Esophagus squamous epithelium (tissue), 4 donors: ENCODE measurements around the gene SORL1-AS1.

Experiments
- POLR2A ChIP-seq, 4 donors: fragments of 450-650 bp; IDR thresholded peaks; one replicate each; pipeline ENCODE4 v1.6.1; 2017; ENCODE audit warnings: antibody characterized with exemption in 4 of 4, mild to moderate bottlenecking in 4 of 4, moderate library complexity in 3 of 4
- TF ChIP-seq, protein P1 (sequence below), 6 experiments: fragments of 450-650 bp in 4 of 6; fragments of 200-600 bp in 2 of 6; sonication (generic) in 2 of 6; IDR thresholded peaks; one replicate each; pipeline ENCODE4 v1.5.1; 2016 to 2019; ENCODE audit warnings: antibody characterized with exemption in 6 of 6, mild to moderate bottlenecking in 4 of 6, moderate library complexity in 4 of 6

DNA sequence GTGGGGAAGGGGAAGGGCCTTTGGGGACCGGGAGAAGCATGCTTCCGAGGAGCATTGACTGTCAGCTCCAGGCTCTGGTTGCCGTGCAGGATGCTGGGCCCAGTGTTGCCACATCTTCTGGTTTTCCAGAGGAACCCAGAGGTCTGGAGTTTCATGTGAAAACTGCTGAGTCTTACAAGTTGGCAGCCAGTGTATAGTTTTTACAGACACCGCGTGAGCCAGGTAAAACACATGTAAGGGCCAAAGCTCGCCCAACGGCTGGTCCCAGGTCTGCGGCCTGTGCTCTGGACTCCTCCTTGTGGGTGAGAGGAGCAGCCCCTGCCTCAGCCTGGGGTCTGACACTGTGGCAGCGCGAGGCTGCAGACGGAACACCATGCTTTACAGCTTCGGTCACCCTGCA is 18.4 kb upstream of the SORL1-AS1 start:
- TF ChIP-seq, protein P1, sequence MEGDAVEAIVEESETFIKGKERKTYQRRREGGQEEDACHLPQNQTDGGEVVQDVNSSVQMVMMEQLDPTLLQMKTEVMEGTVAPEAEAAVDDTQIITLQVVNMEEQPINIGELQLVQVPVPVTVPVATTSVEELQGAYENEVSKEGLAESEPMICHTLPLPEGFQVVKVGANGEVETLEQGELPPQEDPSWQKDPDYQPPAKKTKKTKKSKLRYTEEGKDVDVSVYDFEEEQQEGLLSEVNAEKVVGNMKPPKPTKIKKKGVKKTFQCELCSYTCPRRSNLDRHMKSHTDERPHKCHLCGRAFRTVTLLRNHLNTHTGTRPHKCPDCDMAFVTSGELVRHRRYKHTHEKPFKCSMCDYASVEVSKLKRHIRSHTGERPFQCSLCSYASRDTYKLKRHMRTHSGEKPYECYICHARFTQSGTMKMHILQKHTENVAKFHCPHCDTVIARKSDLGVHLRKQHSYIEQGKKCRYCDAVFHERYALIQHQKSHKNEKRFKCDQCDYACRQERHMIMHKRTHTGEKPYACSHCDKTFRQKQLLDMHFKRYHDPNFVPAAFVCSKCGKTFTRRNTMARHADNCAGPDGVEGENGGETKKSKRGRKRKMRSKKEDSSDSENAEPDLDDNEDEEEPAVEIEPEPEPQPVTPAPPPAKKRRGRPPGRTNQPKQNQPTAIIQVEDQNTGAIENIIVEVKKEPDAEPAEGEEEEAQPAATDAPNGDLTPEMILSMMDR (IDR thresholded peaks at IDR 0.05) = no peak
- TF ChIP-seq POLR2A (IDR thresholded peaks at IDR 0.05) = no peak
